ENCODE data around the gene TCHP. TPM values are rescaled to one million over a fixed set of nuclear protein-coding genes. Genes with fewer than 3 reads are reported as not detected.
A peak's percentile ranks its signal among the peaks of the same experiment; 100 is the strongest.

Gene TCHP
- total RNA-seq, 1 donor = 8.7 TPM

DNA sequence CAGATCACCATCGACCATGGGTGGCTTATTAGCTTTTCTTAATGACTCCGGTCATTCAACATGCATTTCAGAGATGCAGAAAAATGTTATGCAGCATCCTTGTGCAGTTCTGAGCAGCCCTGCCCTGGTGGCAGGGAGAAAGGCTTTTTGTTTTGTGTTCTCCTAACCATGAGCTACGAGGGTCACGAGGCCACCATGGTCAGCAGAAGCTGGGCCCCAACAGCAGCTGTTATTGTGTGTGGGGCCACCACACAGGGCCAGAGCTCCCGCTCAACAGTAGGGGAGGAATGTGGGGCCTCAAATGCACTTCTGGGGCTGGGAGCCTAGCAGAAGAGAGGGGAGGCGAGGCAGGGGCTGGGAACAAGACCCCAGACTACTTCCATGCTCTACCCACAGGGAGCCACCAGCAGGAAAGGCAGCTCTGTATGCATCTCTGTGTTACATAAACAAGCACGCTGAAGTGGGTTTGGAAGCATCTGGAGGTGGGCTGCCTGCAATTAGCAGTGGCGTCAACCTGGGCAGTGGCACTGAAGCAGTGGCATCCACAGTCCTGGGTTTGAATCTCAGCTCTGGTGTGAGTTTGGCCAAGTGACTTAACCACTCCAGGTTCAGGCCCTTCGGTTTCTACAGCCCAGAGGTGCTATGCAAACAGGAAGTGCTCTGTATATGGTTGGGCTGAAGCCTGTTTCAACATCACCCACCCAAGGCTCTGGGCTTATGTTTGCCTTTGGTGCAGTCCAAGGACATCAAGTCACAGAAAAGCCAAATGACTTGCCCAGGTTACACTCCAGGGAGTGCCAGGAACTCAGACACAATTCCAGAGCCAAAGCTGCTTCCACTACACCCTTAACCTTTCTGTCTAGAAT, 36.0 kb upstream of the TCHP start:
- TF ChIP-seq CTCF (IDR thresholded peaks at IDR 0.05; ENCODE audit: extremely low read depth, low read depth, low read length) = no peak
- peaks cover 27% of the 10 kb centered on the region for H4K20me1 ChIP-seq (ENCODE audit: insufficient read depth, low read length)
- H3K27ac ChIP-seq (ENCODE audit: low read depth, low read length) = no peak overlapping the region
- no peak for DNase-seq (ENCODE audit: insufficient read length, low spot score, missing footprints)
- no peaks in the 10 kb centered on the region for H3K9me3 ChIP-seq (ENCODE audit: low read depth, low read length)
- no peak overlapping the region for H3K4me3 ChIP-seq (ENCODE audit: insufficient read depth, low read length)
- H3K36me3 ChIP-seq (ENCODE audit: insufficient read depth, low read length) = peaks cover 9% of the 10 kb centered on the region
- peaks cover 10% of the 10 kb centered on the region for H3K4me1 ChIP-seq (ENCODE audit: insufficient read depth, low read length)
- no peak overlapping the region for H2AFZ ChIP-seq (ENCODE audit: low read length)
- no peak overlapping the region for H3K4me2 ChIP-seq (ENCODE audit: insufficient read depth, low read length)
- H3K79me2 ChIP-seq (ENCODE audit: insufficient read depth, low read length) = peaks cover 63% of the 10 kb centered on the region
- no peaks in the 10 kb centered on the region for H3K27me3 ChIP-seq (ENCODE audit: insufficient read depth, low read length)

- H3K4me3 ChIP-seq (ENCODE audit: insufficient read depth, low read length) = no peak overlapping the region
- no peak overlapping the region for H2AFZ ChIP-seq (ENCODE audit: low read length)
- no peak for DNase-seq (ENCODE audit: insufficient read length, low spot score, missing footprints)
- no peaks in the 10 kb centered on the region for H3K9me3 ChIP-seq (ENCODE audit: low read depth, low read length)
- peaks cover 9% of the 10 kb centered on the region for H3K36me3 ChIP-seq (ENCODE audit: insufficient read depth, low read length)
- H3K79me2 ChIP-seq (ENCODE audit: insufficient read depth, low read length) = peaks cover 71% of the 10 kb centered on the region
- H3K4me2 ChIP-seq (ENCODE audit: insufficient read depth, low read length) = no peak overlapping the region
- peaks cover 11% of the 10 kb centered on the region for H3K4me1 ChIP-seq (ENCODE audit: insufficient read depth, low read length)
- no peak overlapping the region for H3K27ac ChIP-seq (ENCODE audit: low read depth, low read length)
- no peak for TF ChIP-seq CTCF (IDR thresholded peaks at IDR 0.05; ENCODE audit: extremely low read depth, low read depth, low read length)
- H4K20me1 ChIP-seq (ENCODE audit: insufficient read depth, low read length) = peaks cover 27% of the 10 kb centered on the region
- H3K27me3 ChIP-seq (ENCODE audit: insufficient read depth, low read length) = no peaks in the 10 kb centered on the region
These were observed 35.2 kb upstream of the TCHP start for GRCh38 chr12:109864916-109865315.

GRCh38 chr12:109868182-109869051, 31.7 kb upstream of the TCHP start:
- H3K4me1 ChIP-seq (ENCODE audit: insufficient read depth, low read length) = peaks cover 33% of the 10 kb centered on the region
- peaks cover 22% of the 10 kb centered on the region for H4K20me1 ChIP-seq (ENCODE audit: insufficient read depth, low read length)
- no peaks in the 10 kb centered on the region for H3K27me3 ChIP-seq (ENCODE audit: insufficient read depth, low read length)
- H2AFZ ChIP-seq (ENCODE audit: low read length) = no peak overlapping the region
- H3K9me3 ChIP-seq (ENCODE audit: low read depth, low read length) = no peaks in the 10 kb centered on the region
- no peaks in the 10 kb centered on the region for H3K36me3 ChIP-seq (ENCODE audit: insufficient read depth, low read length)
- no peak overlapping the region for H3K4me3 ChIP-seq (ENCODE audit: insufficient read depth, low read length)
- no peak for DNase-seq (ENCODE audit: insufficient read length, low spot score, missing footprints)
- peaks cover 74% of the 10 kb centered on the region for H3K79me2 ChIP-seq (ENCODE audit: insufficient read depth, low read length)
- no peak for TF ChIP-seq CTCF (IDR thresholded peaks at IDR 0.05; ENCODE audit: extremely low read depth, low read depth, low read length)
- no peak overlapping the region for H3K27ac ChIP-seq (ENCODE audit: low read depth, low read length)
- no peak overlapping the region for H3K4me2 ChIP-seq (ENCODE audit: insufficient read depth, low read length)

DNA sequence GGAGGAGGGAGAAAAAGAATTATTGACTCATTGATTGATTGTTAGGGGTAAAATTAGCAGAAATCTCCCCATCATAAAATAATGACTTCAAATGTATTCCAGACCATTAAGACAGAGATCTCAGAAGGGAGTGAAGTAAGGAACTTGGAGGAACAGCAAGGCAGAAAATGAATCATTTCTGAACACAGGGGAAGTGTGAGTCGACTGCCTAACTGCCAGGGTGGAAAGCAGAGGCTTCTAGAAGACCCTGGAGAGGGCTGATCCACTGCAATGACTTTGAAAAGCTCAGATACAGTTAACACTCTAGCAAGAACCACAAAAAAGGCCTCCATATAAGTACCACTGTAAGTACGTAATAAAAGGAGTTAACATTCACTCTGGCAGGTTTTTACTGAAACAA, 29.4 kb upstream of the TCHP start:
- H3K27me3 ChIP-seq (ENCODE audit: insufficient read depth, low read length) = no peaks in the 10 kb centered on the region
- H3K4me1 ChIP-seq (ENCODE audit: insufficient read depth, low read length) = peaks cover 31% of the 10 kb centered on the region
- H4K20me1 ChIP-seq (ENCODE audit: insufficient read depth, low read length) = peaks cover 17% of the 10 kb centered on the region
- H3K4me2 ChIP-seq (ENCODE audit: insufficient read depth, low read length) = peak overlapping the region; percentile 23
- H3K79me2 ChIP-seq (ENCODE audit: insufficient read depth, low read length) = peaks cover 77% of the 10 kb centered on the region
- TF ChIP-seq CTCF (IDR thresholded peaks at IDR 0.05; ENCODE audit: extremely low read depth, low read depth, low read length) = no peak
- H2AFZ ChIP-seq (ENCODE audit: low read length) = no peak overlapping the region
- peak overlapping the region; percentile 76 for H3K27ac ChIP-seq (ENCODE audit: low read depth, low read length)
- H3K4me3 ChIP-seq (ENCODE audit: insufficient read depth, low read length) = no peak overlapping the region
- DNase-seq (ENCODE audit: insufficient read length, low spot score, missing footprints) = peak; percentile 91
- H3K9me3 ChIP-seq (ENCODE audit: low read depth, low read length) = no peaks in the 10 kb centered on the region
- H3K36me3 ChIP-seq (ENCODE audit: insufficient read depth, low read length) = no peaks in the 10 kb centered on the region

Measured in osteoblast (primary cell).